Mucosa of gallbladder (tissue), 1 donor: ENCODE measurements around the gene STXBP3. TPM values are rescaled to one million over a fixed set of nuclear protein-coding genes. Genes with fewer than 3 reads are reported as not detected.
"Not testable (repeated sequence)": the region's sequence is repeated elsewhere in the genome, so short reads cannot be mapped to it uniquely, and the experiment has no call there.

Experiments used
- DNase-seq: peaks from one replicate; pipeline ENCODE4 v3.0.0-alpha.2; 2020; ENCODE audit warnings: low spot score
- total RNA-seq: library from RNA; stranded (reverse); gene quantifications from one replicate; pipeline ENCODE4 v1.2.1, GENCODE V29; 2021
- donor health status: DM: no; HTN: no; CAD: no.

Gene STXBP3
- total RNA-seq, result 73.8 TPM

- DNase-seq, result peak; percentile 98
Measured at GRCh38 chr1:108746382-108747170, at the start of gene STXBP3. TSS of gene STXBP3 (plus strand) at chr1:108746674. CDS start at chr1:108746738, 64 bp downstream.

GRCh38 chr1:108699375-108700332 is 46.8 kb upstream of the STXBP3 start:
- DNase-seq, result no peak

GRCh38 chr1:108701176-108701849 is 45.2 kb upstream of the STXBP3 start:
- DNase-seq, result no peak

- DNase-seq, result not testable (repeated sequence)
Measured at GRCh38 chr1:108702109-108702508, 44.4 kb upstream of the STXBP3 start.

GRCh38 chr1:108703939-108704338 is 42.5 kb upstream of the STXBP3 start:
- DNase-seq, result no peak

GRCh38 chr1:108704496-108704895 is 42.0 kb upstream of the STXBP3 start:
- DNase-seq, result no peak

- no peak for DNase-seq
Measured at GRCh38 chr1:108706643-108707042, 39.8 kb upstream of the STXBP3 start.

GRCh38 chr1:108708691-108709660 is 37.5 kb upstream of the STXBP3 start:
- DNase-seq, result no peak

GRCh38 chr1:108712606-108713150 is 33.8 kb upstream of the STXBP3 start, which contains the start of gene FNDC7:
TSS of gene FNDC7 (plus strand) at chr1:108712908. CDS start at chr1:108712934, 26 bp downstream.
- DNase-seq, result no peak

- DNase-seq, result no peak
Measured at GRCh38 chr1:108715932-108716331, 30.5 kb upstream of the STXBP3 start.

GRCh38 chr1:108716437-108717230 is 29.8 kb upstream of the STXBP3 start:
- no peak for DNase-seq

- DNase-seq, result no peak
Measured at GRCh38 chr1:108717774-108718316, 28.6 kb upstream of the STXBP3 start.

- DNase-seq, result no peak
Measured at GRCh38 chr1:108718927-108719655, 27.4 kb upstream of the STXBP3 start.

- DNase-seq, result no peak
Measured at GRCh38 chr1:108719656-108720435, 26.6 kb upstream of the STXBP3 start.

GRCh38 chr1:108722292-108722691 is 24.2 kb upstream of the STXBP3 start:
- no peak for DNase-seq

GRCh38 chr1:108725906-108726305 is 20.6 kb upstream of the STXBP3 start:
- peak; percentile 43 for DNase-seq

- no peak for DNase-seq
Measured at GRCh38 chr1:108728327-108728923, 18.0 kb upstream of the STXBP3 start.
